Fibroblast of lung (primary cell): ENCODE results near the gene ADAR. TPM values are rescaled to one million over a fixed set of nuclear protein-coding genes. Genes with fewer than 3 reads are reported as not detected.

Experiments
- DNase-seq, 2 donors: peaks; one replicate each; pipeline versions ENCODE4 v3.0.0 to v3.0.0-alpha.2; 2010; ENCODE audit warnings: low read depth in 2 of 2
- H2AFZ ChIP-seq: 2 replicates; pipeline ENCODE4 v1.5.1; 2012; ENCODE audit warnings: low read length, control low read depth, inconsistent platforms
- H3K27ac ChIP-seq: 2 replicates; pipeline ENCODE4 v1.5.1; 2011; ENCODE audit warnings: low read length, control low read depth; ENCODE audit not compliant: insufficient read depth
- H3K27me3 ChIP-seq: 2 replicates; pipeline ENCODE4 v1.5.1; 2011; ENCODE audit warnings: mild to moderate bottlenecking, low read length; ENCODE audit not compliant: control insufficient read depth, insufficient read depth
- H3K36me3 ChIP-seq: 2 replicates; pipeline ENCODE4 v1.5.1; 2011; ENCODE audit warnings: low read length; ENCODE audit not compliant: control insufficient read depth, insufficient read depth
- H3K4me1 ChIP-seq: 2 replicates; pipeline ENCODE4 v1.5.1; 2011; ENCODE audit warnings: low read length; ENCODE audit not compliant: control insufficient read depth, insufficient read depth; ENCODE audit errors: extremely low read depth
- H3K4me2 ChIP-seq: 2 replicates; pipeline ENCODE4 v1.5.1; 2011; ENCODE audit warnings: low read length, control low read depth; ENCODE audit not compliant: insufficient read depth; ENCODE audit errors: extremely low read depth
- H3K4me3 ChIP-seq, 4 experiments: fragments of 200-600 bp in 1 of 4; sonication (generic) in 1 of 4; replicated peaks in 1 of 4; 2 replicates each; pipeline ENCODE4 v1.5.1; 2011 to 2016; ENCODE audit warnings: low read length in 4 of 4, low read depth in 3 of 4, mild to moderate bottlenecking in 3 of 4, control low read depth in 2 of 4, inconsistent platforms in 1 of 4, mixed read lengths in 1 of 4; ENCODE audit not compliant: insufficient read depth in 1 of 4; ENCODE audit errors: control extremely low read depth in 1 of 4
- H3K79me2 ChIP-seq: 2 replicates; pipeline ENCODE4 v1.5.1; 2012; ENCODE audit warnings: mild to moderate bottlenecking, low read length, inconsistent platforms; ENCODE audit not compliant: control insufficient read depth, insufficient read depth
- H3K9ac ChIP-seq: 2 replicates; pipeline ENCODE4 v1.5.1; 2011; ENCODE audit warnings: mild to moderate bottlenecking, low read length, control low read depth; ENCODE audit not compliant: insufficient read depth
- H3K9me3 ChIP-seq: 2 replicates; pipeline ENCODE4 v1.5.1; 2012; ENCODE audit warnings: low read depth, low read length; ENCODE audit not compliant: control insufficient read depth, insufficient read depth
- H4K20me1 ChIP-seq: 2 replicates; pipeline ENCODE4 v1.5.1; 2011; ENCODE audit warnings: low read length; ENCODE audit not compliant: control insufficient read depth, insufficient read depth; ENCODE audit errors: extremely low read depth
- EZH2 ChIP-seq: IDR thresholded peaks from 2 replicates; pipeline ENCODE4 v1.5.1; 2012; ENCODE audit warnings: low read length, control low read depth, mild to moderate bottlenecking; ENCODE audit errors: missing control alignments
- polyA plus RNA-seq, 2 donors: library from polyadenylated mRNA; depleted of rRNA in 1 of 2; stranded (reverse) in 1 of 2; unstranded in 1 of 2; fragments of >200 nt; gene quantifications; 2 replicates each; pipeline ENCODE4 v1.2.1, GENCODE V29; 2011 to 2012; ENCODE audit warnings: missing spikeins in 1 of 2
- total RNA-seq: library from RNA; depleted of rRNA; stranded (reverse); fragments of >200 nt; gene quantifications from 2 replicates; pipeline ENCODE4 v1.2.1, GENCODE V29; 2014
- TF ChIP-seq, protein P1 (sequence below), 2 donors: IDR thresholded peaks in 1 of 2; conservative IDR thresholded peaks in 1 of 2; 1 replicate in 1 of 2; 2 replicates in 1 of 2; pipeline ENCODE4 v1.5.1; 2011 to 2012; ENCODE audit warnings: low read length in 2 of 2, control low read depth in 1 of 2, inconsistent platforms in 1 of 2, low read depth in 1 of 2, mild to moderate bottlenecking in 1 of 2

Gene ADAR
- total and polyA plus RNA-seq, 2 donors (not counting 1 experiment from before 2014, with no cell fraction given) = 98.4 to 140 TPM

DNA sequence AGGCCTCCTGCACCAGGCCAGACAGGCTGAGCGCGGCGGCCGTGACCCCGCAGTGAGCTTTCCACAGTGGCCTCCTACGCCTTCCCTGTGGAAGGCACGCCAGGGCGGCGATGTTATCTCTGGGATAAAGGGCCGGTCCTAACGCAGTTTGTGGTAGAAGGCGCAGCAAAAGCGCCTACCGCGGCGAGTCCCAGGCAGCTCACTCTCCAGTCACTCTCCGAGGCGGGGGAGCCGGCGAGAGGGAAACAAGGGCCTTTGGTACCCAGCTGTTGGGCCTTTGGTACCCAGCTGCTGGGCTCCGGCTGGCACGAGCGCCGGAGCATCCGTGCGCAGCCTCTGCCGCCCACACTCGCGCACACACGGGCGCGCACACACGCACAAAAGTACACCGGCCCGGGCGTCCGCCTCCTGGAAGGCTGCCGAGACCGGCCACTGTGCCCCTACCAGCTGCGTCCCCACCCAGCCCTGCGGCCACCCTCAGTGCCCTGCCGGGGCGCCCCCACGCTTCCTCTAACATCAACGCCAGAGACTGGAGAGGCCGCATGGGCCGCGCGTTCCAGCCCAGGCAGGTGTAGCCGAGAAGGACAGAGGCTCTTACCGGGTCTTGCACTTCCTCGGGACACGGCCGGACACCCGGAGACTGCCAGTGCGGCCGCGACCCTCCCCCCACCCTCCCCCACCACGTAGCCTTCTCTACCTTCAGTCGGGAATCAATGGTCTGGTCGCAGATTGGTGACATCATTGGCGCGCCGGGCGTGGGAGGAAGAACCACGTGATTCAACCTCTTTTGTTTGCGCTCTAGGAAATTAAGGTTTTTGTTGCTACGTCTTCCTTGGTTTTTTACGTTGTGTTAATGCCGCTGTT, 19.5 kb upstream of the ADAR start:
- Histone ChIP-seq H3K27ac (peak overlapping the region; percentile 74), H3K9ac (peak overlapping the region; percentile 93), H3K36me3 (no peaks in the 10 kb centered on the region), H2AFZ (peak overlapping the region; percentile 96), H4K20me1 (no peaks in the 10 kb centered on the region), H3K9me3 (no peaks in the 10 kb centered on the region), H3K4me3 (peak overlapping the region; percentile 76 to 87 (median 84)), H3K4me1 (no peaks in the 10 kb centered on the region), H3K27me3 (no peaks in the 10 kb centered on the region), H3K4me2 (peak overlapping the region; percentile 87), H3K79me2 (peaks cover 50% of the 10 kb centered on the region)
- TF ChIP-seq, protein P1, sequence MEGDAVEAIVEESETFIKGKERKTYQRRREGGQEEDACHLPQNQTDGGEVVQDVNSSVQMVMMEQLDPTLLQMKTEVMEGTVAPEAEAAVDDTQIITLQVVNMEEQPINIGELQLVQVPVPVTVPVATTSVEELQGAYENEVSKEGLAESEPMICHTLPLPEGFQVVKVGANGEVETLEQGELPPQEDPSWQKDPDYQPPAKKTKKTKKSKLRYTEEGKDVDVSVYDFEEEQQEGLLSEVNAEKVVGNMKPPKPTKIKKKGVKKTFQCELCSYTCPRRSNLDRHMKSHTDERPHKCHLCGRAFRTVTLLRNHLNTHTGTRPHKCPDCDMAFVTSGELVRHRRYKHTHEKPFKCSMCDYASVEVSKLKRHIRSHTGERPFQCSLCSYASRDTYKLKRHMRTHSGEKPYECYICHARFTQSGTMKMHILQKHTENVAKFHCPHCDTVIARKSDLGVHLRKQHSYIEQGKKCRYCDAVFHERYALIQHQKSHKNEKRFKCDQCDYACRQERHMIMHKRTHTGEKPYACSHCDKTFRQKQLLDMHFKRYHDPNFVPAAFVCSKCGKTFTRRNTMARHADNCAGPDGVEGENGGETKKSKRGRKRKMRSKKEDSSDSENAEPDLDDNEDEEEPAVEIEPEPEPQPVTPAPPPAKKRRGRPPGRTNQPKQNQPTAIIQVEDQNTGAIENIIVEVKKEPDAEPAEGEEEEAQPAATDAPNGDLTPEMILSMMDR (conservative IDR thresholded peaks at IDR 0.05 in 1 of 2, IDR thresholded peaks at IDR 0.05 in 1 of 2; ENCODE audit: low read depth in 1 of 2, low read length in 2 of 2) = no peak
- no peak for TF ChIP-seq EZH2
- DNase-seq = peak; percentile 90 to 92

DNA sequence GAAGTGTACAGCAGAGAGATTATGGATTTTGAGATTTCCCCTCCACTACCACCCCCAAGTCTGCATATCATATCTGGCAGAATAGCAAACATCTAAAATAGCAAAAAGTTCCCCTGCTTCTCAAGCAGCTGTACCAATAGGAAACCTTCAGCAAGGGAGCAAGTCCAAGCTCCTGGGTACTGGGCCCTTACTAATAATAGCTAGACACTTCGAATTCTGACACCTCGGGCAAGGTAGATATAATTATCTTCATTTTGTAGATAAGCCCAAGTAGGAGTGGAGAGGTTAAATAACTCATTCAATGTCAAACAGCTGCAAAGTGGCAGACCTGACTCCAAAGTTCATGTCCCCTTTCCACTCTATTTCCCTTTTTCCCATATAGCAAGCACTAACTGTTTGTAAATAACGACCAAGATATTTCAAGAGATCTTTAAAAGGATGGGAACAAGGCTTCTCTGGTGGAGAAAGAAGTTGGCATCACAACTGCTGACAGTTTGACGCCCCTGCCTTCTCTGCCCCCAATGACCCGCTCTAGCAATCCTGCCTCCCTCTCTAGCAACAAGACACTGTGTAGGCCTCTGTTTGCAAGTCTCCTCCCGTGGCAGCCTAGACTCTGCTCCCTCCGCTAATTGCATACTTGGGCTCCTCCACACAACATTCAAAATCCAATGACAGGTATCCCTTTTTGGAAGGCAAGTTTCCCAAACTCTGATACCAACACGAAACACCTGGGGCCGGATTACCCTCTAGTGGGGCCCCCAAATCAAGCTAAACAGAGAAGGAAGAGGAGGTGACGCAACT, 18.7 kb upstream of the ADAR start:
- Histone ChIP-seq H3K4me2 (peak overlapping the region; percentile 86), H2AFZ (no peak overlapping the region), H3K9ac (peak overlapping the region; percentile 93), H3K79me2 (peaks cover 58% of the 10 kb centered on the region), H3K27ac (peak overlapping the region; percentile 74), H4K20me1 (no peaks in the 10 kb centered on the region), H3K9me3 (no peaks in the 10 kb centered on the region), H3K4me3 (peak overlapping the region; percentile 76 to 87 (median 84)), H3K4me1 (no peaks in the 10 kb centered on the region), H3K27me3 (no peaks in the 10 kb centered on the region), H3K36me3 (no peaks in the 10 kb centered on the region)
- no peak for DNase-seq
- TF ChIP-seq EZH2 = no peak
- TF ChIP-seq, protein P1 (conservative IDR thresholded peaks at IDR 0.05 in 1 of 2, IDR thresholded peaks at IDR 0.05 in 1 of 2; ENCODE audit: low read depth in 1 of 2, low read length in 2 of 2) = no peak
